GM21576 (cell line): ENCODE measurements around the gene MYO15B.

Experiments used
- ATAC-seq: cut with Tn5 transposase; IDR thresholded peaks from one replicate; pipeline ENCODE4 v1.9.1; 2021; ENCODE audit warnings: mild to moderate bottlenecking, moderate library complexity; ENCODE audit not compliant: unreplicated experiment

MYO15B gene

GRCh38 chr17:75601057-75601987 is 13.7 kb downstream of the MYO15B start:
- ATAC-seq = no peak

DNA sequence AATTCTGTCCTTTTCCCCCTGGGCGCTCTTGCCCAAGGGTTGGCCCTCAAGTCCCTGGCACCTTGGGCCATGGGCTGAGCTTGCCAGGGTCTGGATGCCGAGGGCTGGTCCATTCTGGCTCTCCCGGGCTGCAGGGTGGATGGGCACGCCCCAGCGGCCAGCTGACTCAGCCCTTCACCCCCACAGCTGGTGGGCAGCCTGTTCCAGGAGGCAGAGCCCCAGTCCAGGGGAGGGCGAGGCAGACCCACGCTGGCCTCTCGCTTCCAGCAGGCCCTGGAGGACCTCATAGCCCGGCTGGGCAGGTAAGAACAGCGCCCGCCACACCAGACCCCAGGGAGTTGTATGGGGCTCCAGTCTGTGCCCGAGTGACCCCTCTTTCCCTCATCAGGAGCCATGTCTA is 15.0 kb downstream of the MYO15B start:
- ATAC-seq = no peak

- no peak for ATAC-seq
Observed at GRCh38 chr17:75603123-75603522, 15.5 kb downstream of the MYO15B start.

DNA sequence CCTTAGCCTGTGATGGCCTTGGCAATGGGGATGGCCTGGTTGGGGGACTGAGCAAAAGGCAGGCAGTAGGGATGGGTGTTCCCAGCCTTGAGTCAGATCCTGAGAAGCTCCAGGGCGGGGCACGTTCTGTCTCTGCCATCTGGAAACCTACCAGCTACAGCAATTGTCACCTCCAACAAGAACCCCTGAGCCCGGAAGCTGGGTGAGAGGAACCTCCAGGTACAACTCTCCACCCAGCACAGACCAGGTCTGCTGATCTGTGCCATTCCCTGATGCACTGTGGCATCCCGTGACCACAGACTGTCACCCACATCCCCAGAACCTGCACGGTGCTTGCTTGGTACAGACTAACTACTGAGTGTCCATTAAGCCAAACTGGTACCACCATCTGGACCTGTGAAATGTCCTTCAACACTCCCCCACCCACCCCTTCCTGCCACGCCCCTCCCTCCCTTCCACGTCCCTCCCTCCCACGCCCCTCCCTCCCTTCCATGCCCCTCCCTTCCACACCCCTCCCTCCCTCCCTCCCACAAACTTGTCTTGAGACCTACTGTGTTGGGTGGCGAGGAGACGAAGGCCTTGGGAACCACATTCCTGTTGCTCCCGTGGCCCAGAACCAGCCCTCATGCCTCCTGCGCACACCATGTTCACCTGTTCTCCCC is 16.6 kb downstream of the MYO15B start:
- no peak for ATAC-seq

DNA sequence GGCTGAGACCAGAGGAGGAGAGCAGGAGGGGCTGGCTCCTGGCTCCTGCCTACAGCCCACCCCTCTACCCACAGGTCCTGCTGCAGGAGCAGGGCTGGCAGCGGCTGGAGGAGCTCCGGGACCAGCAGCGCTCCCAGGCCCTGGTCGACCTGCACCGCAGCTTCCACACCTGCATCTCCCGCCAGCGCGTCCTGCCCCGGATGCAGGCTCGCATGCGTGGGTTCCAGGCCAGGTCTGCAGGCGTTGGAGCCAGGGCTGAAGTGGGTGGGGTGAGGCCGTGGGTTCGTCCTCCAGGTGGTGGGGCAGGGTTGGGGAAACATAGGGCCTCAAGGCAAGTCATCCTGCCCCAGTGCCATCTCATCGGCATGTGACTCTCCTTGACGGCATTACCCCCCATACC is 18.2 kb downstream of the MYO15B start:
- no peak for ATAC-seq

GRCh38 chr17:75607086-75607485 is 19.5 kb downstream of the MYO15B start:
- ATAC-seq = no peak

DNA sequence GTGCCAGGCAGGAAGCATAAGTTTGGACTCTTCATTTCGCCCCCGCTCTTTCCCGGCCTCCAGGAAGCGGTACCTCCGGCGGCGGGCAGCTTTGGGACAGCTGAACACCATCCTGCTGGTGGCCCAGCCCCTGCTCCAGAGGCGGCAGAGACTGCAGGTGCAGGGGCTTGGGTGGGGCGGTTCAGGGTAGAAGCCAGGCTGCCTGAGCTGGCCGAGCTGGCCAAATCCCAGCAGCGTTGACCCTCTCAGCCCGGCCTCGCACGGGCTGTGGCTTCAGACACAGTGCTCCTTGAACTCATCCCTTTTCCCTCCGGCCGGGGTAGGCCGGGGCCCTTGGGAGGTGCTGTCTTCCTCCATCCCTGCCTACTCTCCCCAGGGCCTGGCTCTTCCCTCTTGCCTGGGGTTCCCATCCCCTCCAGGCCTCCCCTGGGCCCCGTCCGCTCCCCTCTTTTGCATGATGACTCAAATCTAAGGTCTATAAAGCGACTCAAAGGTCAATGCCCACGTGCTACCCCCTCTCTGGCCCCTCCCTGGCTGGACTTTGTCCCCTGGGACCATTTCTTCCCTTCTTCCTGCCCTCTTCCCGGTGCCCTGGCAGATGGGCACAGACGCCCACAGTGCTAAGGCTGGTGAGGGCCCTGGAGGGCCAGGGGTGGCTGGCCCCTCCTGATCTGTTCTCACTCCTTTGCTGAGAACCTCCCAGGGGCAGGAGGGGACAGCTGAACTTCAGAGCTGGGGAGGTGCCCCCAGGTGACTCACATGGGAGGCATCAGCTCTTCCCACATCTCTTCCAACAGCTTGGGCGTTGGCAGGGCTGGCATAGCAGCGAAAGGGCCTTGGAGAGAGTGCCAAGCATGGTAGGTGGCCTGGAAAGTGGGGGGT is 22.7 kb downstream of the MYO15B start:
- ATAC-seq = no peak

- no peak for ATAC-seq
Observed at GRCh38 chr17:75611851-75612429, 24.3 kb downstream of the MYO15B start.

DNA sequence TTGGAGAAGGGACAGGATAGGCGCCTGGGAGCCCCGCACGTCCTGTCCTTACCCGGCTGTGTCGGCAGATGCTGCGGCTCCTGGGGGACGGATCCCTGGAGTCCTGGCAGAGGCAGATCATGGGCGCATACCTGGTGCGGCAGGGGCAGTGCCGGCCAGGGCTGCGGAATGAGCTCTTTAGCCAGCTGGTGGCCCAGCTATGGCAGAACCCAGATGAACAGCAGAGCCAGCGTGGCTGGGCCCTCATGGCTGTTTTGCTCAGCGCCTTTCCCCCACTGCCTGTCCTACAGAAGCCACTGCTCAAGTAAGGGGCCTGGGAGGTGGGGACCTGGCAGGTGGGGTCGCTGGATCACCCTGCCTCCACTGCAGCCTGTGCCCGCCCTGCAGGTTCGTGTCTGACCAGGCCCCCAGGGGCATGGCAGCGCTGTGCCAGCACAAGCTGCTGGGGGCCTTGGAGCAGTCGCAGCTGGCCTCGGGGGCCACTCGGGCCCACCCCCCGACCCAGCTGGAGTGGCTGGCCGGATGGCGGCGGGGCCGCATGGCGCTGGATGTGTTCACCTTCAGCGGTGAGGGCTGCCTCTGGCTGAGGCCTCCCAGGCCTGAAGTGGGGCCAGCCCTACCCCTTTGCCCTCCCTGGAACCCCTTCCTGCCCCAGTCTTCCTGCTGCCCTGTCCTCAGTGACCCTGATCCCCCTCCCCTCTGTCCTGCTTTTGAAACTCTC is 25.5 kb downstream of the MYO15B start:
- ATAC-seq = no peak

GRCh38 chr17:75614006-75614405 is 26.4 kb downstream of the MYO15B start:
- no peak for ATAC-seq

DNA sequence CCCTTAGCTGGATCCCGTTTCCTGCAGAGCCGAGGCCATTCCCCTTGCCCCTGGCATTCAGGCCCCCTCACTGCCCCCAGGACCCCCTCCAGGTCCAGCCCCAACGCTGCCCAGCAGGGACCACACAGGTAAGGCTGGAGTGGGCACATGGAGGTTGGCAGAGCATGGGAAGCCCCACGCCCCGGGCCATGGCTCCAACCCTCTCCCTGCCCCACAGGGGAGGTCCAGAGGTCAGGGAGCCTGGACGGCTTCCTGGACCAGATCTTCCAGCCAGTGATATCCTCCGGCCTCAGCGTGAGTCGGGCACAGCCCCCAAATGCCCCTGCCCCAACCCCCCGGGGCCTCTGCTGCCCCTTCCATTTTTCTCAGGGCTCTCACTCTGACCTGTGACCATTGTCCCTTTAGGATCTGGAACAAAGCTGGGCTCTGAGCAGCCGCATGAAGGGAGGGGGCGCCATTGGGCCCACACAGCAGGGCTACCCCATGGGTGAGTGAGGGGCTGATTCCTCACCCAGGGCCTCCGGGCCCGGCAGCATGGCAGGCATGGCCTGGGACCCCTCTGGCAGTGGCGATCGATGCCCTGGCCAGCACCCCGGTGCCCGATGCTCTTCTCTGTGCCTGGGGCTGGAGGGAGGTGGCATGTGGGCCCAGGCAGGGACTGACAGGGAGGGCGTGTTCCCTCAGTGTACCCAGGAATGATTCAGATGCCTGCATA is 27.1 kb downstream of the MYO15B start:
- ATAC-seq = no peak

DNA sequence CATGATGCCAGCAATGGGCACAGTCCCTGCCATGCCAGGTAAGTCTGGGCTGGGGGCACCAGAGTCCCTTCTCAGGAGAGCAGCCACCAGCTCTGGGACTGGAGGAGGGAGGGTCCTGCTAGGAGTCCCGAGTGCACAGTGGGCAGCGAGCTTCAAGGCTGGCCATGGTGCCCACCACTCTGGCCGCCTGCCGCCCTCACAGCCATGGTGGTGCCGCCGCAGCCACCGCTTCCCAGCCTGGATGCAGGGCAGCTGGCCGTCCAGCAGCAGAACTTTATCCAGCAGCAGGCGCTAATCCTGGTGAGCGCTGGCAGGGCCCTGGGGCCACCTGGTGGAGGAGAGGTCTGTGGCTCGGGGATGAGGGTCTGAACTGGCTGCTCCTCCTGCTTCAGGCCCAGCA is 27.7 kb downstream of the MYO15B start:
- ATAC-seq = no peak

GRCh38 chr17:75616521-75617122 is 29.0 kb downstream of the MYO15B start:
- ATAC-seq = no peak

DNA sequence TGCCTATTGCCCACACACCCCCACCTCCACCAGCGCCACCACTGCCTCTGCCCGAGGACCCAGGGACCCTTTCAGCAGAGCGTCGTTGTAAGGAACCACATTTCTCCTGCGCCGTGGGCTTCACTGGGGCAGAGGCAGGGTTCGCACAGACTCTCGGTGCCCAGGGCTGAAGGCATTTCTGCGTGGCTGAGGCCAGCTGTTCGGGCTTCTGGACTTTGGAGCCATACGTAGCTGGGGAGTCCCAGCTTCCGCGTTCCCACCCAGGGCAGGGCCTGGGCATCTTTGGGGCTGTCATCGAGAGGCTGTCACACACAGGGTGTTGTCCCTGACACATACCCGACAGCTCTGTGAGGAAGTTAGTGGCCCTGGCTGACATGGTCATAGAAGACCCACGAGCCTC is 29.6 kb downstream of the MYO15B start:
- no peak for ATAC-seq

GRCh38 chr17:75617675-75618074 is 30.1 kb downstream of the MYO15B start:
- no peak for ATAC-seq

DNA sequence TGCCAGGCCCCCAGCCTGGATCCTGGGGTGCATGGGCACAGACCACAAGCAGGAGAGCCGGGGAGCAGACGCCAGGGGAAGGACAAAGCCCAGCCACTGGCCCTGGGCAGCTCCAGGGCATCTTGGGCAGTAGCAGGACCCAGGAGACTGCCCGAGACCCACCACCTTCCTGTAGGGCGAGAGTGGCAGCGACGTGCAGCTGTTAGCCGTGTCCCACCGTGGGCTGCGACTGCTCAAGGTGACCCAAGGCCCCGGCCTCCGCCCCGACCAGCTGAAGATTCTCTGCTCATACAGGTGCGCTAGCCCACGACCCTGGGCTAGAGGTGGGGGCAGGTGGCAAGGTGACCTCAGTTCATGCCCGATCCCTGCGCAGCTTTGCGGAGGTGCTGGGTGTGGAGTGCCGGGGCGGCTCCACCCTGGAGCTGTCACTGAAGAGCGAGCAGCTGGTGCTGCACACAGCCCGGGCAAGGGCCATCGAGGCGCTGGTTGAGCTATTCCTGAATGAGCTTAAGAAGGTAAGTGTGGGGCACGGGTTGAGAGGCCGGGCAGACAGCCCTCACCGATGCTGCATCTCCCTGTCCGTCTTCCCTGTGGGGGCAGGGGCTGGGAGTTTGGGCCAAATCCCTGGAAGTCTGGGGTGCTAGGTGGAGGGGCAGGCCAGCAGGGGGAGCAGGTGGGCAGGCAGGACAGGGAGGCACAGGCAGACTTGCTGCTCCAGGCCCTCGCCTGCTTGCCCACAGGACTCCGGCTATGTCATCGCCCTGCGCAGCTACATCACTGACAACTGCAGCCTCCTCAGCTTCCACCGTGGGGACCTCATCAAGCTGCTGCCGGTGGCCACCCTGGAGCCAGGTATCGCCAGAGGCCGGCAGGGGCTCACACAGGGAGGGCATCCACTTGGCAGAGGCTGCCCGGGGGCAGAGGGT is 32.2 kb downstream of the MYO15B start:
- ATAC-seq = no peak

GRCh38 chr17:75621489-75621888 is 33.9 kb downstream of the MYO15B start:
- no peak for ATAC-seq

DNA sequence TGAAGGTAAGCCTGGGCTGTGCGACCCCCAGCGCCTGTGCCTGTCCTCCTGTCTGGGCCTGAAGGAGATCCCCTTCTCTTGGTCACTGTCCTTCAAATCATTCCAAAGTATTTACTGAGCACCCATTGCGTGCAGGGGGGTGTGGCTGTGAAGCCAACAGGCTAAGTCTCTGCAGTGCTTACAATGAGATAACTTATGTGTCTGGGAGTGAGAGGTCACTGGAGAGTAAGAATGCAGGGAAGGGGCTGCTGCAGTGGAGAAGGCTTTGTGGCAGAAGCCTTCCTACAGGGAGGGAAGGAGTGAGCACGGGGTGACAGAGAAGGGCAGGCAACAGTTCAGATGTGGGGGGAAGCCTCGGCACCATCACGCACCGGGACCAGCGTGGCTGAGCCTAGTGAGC is 34.5 kb downstream of the MYO15B start:
- ATAC-seq = no peak
